ENCODE results near the gene CTAG1A.

DNA sequence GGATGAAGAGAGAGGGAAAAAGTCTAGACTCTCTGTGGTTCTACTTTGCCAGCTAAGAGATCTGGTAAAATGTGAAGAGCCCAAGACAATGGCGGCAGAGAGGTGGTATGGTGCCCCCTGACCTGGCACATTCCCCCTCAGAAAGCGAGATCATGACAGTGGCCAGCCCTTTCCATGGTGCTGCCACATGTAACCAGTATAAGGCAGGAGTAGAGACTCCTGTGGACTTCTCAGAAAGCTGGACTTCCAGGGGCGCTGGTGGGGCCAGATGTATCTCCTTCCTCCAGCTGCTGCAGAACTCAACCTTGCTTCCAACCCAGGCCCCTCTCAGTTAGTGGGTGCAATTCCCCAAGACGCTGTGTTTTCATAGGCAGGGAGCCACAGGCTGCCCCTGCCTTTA, 9.6 kb downstream of the CTAG1A start:
- TF ChIP-seq POLR2AphosphoS5 (IDR thresholded peaks at IDR 0.05; ENCODE audit: borderline replicate concordance, low read depth, low read length) (no peak), EZH2 (IDR thresholded peaks at IDR 0.05) (no peak)

Data from SK-N-MC (cell line).